Measurements from ENCODE around the gene RFNG. TPM values are rescaled to one million over a fixed set of nuclear protein-coding genes. Genes with fewer than 3 reads are reported as not detected.

Gene RFNG
- total and polyA plus RNA-seq, 2 of the 13 experiments (the other 11 are each of a cell fraction or from before 2014, with no cell fraction given) = 61.4 to 64.0 TPM

- TF ChIP-seq HMGXB3 (CRISPR knock-in tag; IDR thresholded peaks at IDR 0.05; ENCODE audit: borderline replicate concordance) (peak; percentile 86), TRIM24 (CRISPR knock-in tag; IDR thresholded peaks at IDR 0.05) (no peak), ZNF737 (CRISPR knock-in tag; IDR thresholded peaks at IDR 0.05; ENCODE audit: borderline replicate concordance) (no peak), TOPORS (CRISPR knock-in tag; IDR thresholded peaks at IDR 0.05) (peak; percentile 85), ZNF577 (CRISPR knock-in tag; IDR thresholded peaks at IDR 0.05; ENCODE audit: borderline replicate concordance, low read depth) (no peak), MTA3 (CRISPR knock-in tag; IDR thresholded peaks at IDR 0.05) (no peak), E2F5 (CRISPR knock-in tag; conservative IDR thresholded peaks at IDR 0.05) (peak; percentile 86), ZNF747 (CRISPR knock-in tag; IDR thresholded peaks at IDR 0.05; ENCODE audit: borderline replicate concordance) (peak; percentile 90), CAMTA2 (CRISPR knock-in tag; IDR thresholded peaks at IDR 0.05; ENCODE audit: borderline replicate concordance) (no peak), HMGXB4 (CRISPR knock-in tag; IDR thresholded peaks at IDR 0.05; ENCODE audit: borderline replicate concordance in 1 of 2, low read depth in 1 of 2) (peak; percentile 90 to 95), ZBTB10 (CRISPR knock-in tag; IDR thresholded peaks at IDR 0.05; ENCODE audit: borderline replicate concordance) (no peak; the same call in 1 of the 2 replicates), KLF12 (CRISPR knock-in tag; IDR thresholded peaks at IDR 0.05; ENCODE audit: borderline replicate concordance) (peak; percentile 52; the same call in 1 of the 2 replicates), ZNF772 (CRISPR knock-in tag; IDR thresholded peaks at IDR 0.05) (peak; percentile 82; the same call in 1 of the 2 replicates), FOXO4 (CRISPR knock-in tag; conservative IDR thresholded peaks at IDR 0.05) (0 out of 2 replicates have a peak, but pooled peaks have one; percentile 90), ZBTB8A (CRISPR knock-in tag; IDR thresholded peaks at IDR 0.05; ENCODE audit: borderline replicate concordance, low read depth) (no peak), SMAD3 (CRISPR knock-in tag; IDR thresholded peaks at IDR 0.05) (peak; percentile 67; the same call in 1 of the 2 replicates)
Observed at GRCh38 chr17:82065638-82066303, 14.2 kb upstream of the RFNG start, which contains the start of gene DUS1L (continued).
